ENCODE measurements around the gene PEMT.

The PEMT gene

DNA sequence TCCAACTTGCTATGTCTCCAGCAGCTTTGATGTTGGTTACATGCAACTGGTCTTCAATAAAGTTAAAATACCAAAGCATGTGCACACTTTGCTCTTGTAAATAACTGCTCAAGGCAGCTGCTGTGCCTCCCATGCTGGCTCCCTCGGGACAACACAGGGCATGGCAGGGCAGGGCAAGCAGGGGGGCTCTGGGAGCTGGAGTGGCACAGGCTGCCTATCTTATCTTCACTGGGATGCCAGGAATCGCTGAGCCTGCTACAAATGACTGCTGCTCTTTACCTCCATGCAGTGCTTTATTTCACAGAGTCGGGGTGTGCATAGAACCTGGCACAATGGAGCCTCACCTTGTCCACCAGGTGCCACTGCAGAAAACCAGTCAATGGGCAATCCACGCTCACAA, 21.8 kb downstream of the PEMT start:
- DNase-seq: no peak

DNA sequence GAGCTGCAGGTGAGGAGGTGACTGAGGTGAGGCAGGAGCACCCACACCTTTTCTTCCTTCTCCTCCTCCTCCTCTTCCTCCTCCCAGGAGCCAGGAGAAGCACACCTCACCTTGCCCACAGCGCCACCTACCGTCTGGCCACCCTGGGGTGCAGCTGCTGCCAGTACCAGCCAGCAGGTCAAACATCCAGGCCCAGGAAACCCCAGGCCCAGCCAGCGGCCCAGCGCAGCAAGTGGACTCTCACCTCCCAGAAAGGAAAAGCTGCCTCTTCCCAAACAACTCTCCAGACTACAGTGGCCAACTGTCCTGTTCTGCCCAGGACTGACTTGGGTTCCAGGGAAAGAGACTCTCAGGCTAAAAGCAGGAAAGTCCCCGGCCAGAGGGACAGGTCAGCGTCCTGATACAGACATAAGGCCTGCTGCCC, 22.7 kb downstream of the PEMT start:
- peak; percentile 71 for DNase-seq

- DNase-seq: no peak
Measured at GRCh38 chr17:17567631-17568030, 23.9 kb downstream of the PEMT start.

DNA sequence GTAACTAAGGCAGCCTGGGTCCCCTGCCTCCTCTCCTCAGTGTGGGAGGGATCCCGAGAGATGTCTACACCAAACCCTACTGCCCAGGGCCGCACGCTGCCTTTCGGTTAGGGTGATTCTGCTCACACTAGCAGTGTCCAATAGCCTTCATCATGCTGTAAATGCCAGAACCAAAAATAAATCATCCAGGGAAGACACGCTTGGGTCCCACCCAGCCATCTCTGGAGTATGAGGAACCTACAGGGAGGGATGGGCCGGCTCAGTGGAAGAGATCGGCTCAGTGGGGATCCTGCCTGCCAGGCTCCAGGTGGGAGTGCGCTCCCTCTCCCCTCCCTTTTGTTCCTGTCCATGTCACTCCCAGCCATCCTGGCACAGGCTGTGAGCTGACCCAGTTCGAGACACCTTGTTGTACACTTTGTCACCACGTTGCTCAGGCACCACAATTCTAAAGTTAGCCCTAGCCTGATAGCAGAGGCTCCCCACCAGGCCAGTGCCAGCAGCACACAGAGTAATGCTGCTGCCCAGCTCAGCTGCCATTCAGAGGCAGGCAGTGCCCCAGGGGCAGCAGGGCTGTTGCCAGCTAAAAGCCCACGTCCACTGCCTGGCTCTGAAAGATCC, 24.5 kb downstream of the PEMT start:
- no peak for DNase-seq

DNA sequence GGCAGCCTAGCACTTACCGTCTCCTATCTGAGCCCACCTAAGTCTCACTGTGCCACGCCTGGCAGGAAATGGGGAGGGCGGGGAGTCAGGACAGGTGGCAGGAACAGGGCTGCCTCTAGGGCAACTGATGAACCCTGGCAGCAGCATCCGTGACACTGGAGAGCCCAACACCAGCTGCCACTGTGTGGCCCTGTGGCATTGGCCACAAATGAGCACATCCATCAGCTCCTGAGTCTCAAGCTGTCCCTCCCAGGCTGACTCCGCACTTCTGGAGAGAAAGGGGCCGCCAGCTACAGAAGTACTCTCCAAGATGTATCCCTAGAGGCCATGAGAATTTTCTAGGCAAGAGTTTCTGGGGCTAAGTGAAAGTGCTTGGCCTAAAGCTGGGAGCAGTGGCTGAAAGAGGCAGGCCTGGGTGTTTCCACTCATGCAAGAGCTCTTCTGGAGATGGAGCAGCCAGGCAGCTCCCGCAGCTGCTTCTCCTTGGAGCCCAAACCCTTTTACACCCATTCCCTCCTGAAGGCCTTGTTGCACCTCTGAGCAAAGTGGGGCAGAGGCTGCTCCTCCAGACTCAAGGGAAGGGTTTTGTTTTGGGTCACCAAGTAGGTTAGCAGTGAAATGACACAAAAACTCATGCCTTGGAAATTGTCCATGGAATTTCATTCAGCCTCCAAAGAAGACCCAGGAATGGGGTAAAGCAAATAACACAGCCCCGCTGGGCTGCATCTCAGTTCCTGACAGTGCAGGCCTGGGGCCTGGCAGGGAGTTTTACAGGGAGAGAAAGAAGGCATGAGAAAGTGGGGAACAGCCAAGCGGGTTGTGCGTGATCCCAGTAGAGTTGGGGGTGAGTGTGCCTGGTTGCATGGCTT, 25.8 kb downstream of the PEMT start:
- no peak for DNase-seq

DNA sequence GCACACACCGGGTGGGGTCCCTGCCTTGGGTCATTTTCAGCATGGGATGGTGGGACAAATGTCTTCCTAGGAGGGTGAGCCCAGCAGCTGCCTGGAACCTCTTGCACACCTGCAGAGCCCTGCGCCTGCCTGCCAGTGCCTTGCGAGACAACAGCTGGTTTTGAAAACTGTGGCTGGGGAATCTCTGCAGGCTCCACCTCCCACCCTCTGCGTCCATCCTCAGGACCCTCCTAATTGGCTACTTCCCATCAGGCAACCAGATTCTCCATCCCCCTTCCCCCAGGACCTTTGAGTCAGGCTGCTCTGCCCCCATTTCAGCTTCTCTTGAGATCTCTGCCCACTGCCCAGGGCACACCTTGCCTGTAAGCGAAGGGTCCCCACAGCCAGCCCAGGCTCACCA, 26.6 kb downstream of the PEMT start:
- no peak for DNase-seq

DNA sequence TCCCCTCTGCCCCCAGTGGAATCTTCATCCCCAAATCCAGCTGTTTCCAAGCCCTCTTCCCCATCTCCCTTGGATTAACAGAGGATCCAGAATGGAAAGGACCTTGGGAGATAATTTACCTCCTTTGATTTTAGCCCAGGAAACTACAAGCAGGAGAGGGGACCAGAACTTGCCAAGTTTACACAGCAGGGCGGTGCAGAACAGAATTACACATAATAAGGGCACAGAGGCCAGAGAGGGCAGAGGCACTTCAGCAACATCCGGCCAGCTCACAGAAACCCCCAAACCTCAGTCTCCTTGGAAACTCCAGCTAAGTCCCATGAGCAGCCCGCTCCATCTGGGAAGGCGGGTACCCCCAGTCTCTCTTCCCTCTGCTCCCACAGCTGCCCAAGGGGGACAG, 27.2 kb downstream of the PEMT start:
- DNase-seq: no peak

DNA sequence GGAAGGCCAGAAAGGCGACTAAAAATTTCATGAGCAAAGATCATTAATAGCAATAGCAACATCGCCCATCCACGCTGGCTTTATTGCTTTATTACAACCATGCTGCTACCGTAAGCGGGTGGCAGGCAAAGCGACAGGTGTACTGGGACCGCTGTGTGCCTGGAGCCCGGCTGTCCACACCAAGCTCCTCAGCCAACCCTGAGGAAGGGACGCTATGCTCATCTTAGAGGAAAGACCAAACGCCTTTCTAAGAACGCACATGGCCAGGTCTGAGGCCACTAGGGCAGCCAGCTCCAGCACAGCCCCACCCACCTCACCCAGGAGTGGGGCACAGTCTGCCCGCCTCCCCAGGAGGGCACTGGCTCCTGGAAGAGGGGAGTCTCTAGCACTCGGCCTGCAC, 28.0 kb downstream of the PEMT start:
- DNase-seq: no peak

- no peak for DNase-seq
Measured at GRCh38 chr17:17562146-17562511, 29.4 kb downstream of the PEMT start.

DNA sequence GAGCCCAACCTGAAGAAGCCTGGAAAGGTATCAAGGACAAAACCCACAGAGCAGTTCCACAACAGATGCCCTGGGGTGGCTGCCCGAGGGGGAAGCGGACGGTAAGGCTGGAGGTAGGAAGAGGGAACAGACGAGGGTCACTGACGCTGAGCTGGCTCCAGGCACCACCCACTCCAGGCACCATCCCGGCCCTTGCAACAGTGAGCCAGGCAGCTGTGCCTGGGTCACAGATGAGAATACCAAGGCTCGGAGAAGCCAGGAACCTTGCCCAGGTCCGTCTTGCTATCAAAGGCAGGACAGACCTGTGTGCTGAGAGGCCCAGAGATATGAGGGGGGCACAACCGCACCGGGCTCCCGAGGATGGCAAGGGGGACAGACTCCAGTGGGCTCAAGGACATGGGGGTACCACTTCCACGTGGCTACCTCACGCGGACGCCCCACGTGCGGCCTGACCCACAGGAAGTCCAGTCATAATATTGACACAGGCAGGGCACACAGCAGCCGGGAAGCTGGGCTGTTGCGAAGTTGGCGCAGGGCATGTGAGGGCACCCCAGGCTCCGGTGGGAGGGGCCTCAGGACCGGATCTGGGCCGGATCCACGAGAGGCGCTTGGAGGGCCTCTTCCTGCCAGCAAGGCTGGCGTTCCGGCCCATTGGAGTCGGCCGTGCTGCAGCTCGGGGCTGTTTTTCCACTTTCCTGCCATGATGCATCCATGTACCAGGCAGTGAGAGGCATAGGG, 29.9 kb downstream of the PEMT start:
- no peak for DNase-seq

GRCh38 chr17:17560975-17561374, 30.5 kb downstream of the PEMT start:
- no peak for DNase-seq

DNA sequence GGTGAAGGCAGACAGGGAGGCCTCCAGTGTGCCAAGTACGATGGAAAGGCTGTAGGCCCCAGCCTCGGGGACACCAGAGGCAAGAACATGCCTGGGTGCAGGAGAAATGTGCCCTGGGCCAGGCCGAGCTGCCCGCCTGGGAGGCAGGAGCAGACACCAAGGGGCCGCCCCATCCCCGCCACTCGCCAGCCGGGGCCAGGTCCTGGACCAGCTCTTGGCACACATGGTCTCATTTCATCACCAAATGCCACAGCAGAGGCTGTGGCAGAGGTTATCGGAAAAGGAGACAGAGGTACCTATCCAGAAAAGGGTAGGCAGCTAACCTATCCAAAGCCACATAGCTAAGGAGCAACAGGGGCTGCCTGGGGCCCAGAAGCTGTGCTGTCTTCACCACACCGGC, 31.3 kb downstream of the PEMT start:
- no peak for DNase-seq

GRCh38 chr17:17559164-17559563, 32.3 kb downstream of the PEMT start:
- no peak for DNase-seq

DNA sequence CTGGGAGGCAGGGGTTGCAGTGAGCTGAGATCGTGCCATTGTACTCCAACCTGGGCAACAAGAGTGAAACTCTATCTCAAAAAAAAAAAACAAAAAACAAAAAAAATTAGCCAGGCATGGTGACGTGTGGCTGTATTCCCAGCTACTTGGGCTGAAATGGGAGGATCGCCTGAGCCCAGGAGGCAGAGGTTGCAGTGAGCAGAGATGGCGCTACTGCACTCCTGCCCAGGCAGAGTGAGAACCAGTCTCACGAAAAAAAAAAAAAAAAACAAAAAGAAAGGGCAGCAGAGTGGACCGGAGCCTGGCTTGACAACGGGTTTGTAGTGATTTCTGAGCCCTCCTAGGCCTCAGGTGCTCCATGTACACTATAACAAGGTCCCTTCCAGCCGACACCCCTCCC, 33.1 kb downstream of the PEMT start:
- DNase-seq: no peak

DNA sequence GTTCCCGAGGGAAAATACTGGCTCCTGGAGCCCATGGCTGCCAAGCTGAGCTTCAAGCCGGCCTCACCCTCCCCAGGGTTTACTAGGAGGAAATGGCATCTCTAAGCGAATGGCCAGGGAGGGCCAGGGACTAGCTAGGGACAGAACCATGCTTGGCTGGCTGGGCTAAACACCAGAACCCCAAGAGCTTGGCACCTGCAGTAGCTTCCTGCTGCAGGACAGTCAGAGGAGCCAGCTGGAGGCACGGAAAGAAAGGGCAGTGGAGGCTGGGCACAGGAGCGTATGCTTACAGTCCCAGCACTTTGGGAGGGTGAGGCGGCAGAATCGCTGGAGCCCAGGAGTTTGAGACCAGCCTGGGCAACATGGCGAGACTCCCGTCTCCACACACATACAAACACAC, 33.7 kb downstream of the PEMT start:
- no peak for DNase-seq

GRCh38 chr17:17556671-17557070, 34.8 kb downstream of the PEMT start:
- no peak for DNase-seq

DNA sequence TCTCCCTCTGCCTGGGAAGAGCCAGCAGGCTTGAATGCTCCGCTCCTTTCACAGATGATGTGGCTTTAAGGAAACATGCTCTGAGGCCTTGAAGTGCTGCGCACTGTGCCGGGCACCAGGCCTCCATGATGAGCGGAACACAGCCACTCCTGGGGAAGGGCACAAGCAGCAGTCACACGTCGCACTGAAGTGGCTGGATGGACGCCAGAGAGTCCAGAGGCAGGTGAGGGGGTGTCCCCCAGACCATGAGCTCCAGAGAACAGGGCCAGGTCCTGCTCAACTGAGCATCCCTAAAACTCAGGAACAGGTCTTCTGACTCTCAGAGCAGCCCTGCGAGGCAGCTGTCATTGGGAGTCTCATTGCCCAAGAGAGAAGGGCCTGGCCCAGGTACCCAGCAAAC, 35.6 kb downstream of the PEMT start:
- no peak for DNase-seq

DNA sequence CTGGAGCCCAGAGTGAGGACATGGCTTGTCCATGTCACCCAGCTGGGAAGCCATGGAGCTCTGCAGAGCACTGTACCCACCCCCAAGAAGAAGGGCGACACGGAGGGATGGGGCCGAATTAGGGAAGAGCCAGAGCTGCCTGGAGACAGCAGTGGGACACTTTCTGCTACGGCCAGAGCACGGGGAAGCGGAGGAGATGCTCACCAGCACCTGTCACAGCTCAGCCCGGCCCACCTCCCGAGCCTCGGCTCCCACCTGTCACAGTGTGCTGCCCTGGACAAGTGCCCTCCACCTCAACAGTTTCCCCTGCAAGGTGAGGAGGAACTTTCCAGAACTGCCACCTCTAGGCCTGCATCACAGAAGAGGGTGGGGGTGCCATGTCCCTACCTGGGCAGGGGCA, 36.4 kb downstream of the PEMT start:
- no peak for DNase-seq

- no peak for DNase-seq
Measured at GRCh38 chr17:17554266-17554665, 37.2 kb downstream of the PEMT start.

DNA sequence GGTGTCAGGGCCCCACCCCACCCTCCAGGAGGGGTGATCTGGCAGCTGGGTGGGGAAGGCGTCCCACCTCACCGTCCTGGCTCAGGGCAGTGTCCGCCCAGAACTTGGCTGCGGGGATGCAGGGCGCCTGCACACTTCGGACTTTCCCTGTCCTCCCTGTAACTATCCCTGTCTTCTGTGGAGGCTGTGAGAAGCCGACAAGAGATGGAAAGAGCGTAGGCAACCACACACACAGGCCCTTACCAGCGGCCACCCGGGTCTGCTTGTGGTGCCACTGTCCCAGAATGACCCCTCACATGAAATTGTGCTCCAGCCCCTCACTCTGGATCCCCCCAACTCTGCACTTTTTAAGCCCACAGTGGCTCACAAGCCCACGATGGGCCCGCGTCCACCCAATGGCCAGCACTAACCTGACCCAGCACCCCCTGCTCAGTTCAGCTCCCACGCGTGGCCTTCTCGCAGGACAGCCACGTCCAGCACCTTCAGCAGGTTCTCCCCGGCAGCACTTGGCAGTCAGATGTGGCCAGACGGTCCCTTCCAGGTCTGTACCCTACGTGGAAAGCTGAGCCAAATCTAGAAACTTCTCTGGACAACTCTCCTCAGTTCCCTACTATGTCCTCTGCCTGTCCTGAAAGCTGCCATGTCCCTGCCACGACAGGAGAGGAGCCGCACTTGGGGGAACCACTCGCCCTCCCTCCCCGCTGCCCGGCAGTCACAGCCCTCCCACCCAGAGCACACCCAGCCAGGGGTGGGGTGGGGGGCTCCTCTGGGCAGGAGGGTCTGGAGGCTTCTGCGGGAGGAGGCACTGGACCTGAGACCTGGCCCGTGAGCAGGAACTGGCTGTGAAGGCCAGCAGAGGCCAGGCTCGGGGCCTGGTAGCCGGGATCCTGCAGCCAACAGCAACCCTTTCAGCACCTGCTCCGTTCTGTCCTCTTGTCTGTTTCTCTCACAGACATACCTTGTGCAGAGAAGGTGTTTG, 38.0 kb downstream of the PEMT start:
- no peak for DNase-seq

DNA sequence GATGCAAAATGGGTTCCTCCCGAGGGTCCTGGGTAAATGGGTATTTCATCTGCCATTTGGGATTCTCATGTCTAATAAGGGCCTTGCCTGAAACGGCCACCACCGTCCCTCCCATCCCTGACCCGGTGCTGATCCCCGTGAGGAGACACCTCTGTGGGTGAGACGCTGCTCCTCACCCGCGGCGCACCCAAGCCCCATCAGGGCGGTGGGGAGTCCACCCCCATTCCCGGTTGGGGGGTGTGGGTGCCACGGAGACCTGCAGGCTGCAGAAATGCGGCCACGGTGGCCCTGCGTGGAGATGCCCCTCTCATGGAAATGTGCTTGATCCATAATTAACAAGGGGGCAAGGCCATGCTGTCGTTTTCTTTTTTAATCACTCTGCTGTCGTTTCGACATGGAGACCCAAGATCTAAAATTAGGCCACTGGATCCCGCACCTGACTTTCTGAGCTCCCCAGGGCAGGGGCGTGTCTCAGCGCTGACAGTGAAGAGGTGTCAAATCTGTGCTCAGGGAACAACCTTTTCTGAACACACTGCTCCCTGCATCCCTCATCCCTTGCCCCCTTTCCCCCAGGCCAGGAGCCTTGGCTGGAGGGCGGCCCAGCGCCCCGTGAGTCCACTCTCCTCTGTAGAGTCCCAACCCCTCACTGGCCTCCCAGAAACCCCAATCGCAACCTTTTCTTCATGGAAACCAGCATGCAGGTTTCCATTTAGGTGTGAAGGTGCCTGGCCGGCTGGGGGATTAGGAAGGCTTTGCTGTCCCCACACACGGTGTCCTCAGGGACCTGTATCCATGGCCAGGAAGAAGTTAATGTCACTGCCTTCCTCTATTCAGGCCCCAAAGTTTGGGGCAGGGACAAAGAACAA, 38.9 kb downstream of the PEMT start:
- DNase-seq: no peak

- DNase-seq: peak; percentile 80
Measured at GRCh38 chr17:17551361-17551760, 40.1 kb downstream of the PEMT start.

All from retina (tissue), 1 donor.